GM12891 (cell line): Measurements from ENCODE around the gene OR7D4.

Experiments
- POLR2A ChIP-seq: IDR thresholded peaks from 2 replicates; pipeline ENCODE4 v1.6.1; 2011; ENCODE audit warnings: low read depth, low read length, control low read depth
- POLR2AphosphoS5 ChIP-seq: IDR thresholded peaks from 2 replicates; pipeline ENCODE4 v1.6.1; 2011; ENCODE audit warnings: low read depth, low read length, control low read depth
- TAF1 ChIP-seq: IDR thresholded peaks from 2 replicates; pipeline ENCODE4 v1.6.1; 2011; ENCODE audit warnings: low read depth, low read length, control low read depth

GRCh38 chr19:9161427-9161826, 58.0 kb downstream of the OR7D4 start:
- TF ChIP-seq POLR2AphosphoS5 (no peak), POLR2A (no peak), TAF1 (no peak)
